ENCODE results near the gene RGP1. TPM values are rescaled to one million over a fixed set of nuclear protein-coding genes. Genes with fewer than 3 reads are reported as not detected.

RGP1 gene
- total RNA-seq, 1 donor from 2014 or later = 27.2 TPM

- Histone ChIP-seq H3K36me3 (ENCODE audit: insufficient read depth, low read length) (no peaks in the 10 kb centered on the region), H3K27me3 (ENCODE audit: insufficient read depth, low read length) (peaks cover 2% of the 10 kb centered on the region), H3K4me2 (ENCODE audit: low read length) (peak within 1 kb of the TSS; percentile 89), H2AFZ (ENCODE audit: low read depth, low read length) (peak within 1 kb of the TSS; percentile 91), H4K20me1 (ENCODE audit: insufficient read depth, low read length) (peaks cover 3% of the 10 kb centered on the region), H3K4me1 (ENCODE audit: insufficient read depth, low read length) (peaks cover 30% of the 10 kb centered on the region), H3K9me3 (ENCODE audit: insufficient read depth, low read depth, low read length) (no peaks in the 10 kb centered on the region), H3K4me3 (ENCODE audit: insufficient read depth, low read depth, low read length) (peak within 1 kb of the TSS; percentile 60), H3K79me2 (ENCODE audit: insufficient read depth, low read length) (peaks cover 24% of the 10 kb centered on the region), H3K9ac (ENCODE audit: low read length) (peak within 1 kb of the TSS; percentile 85), H3K27ac (ENCODE audit: low read depth, low read length) (no peak within 1 kb of the TSS)
- Mint-ChIP-seq H3K9me3 (ENCODE audit: unreplicated experiment) (no peaks in the 10 kb centered on the region), H3K4me1 (ENCODE audit: low read depth, unreplicated experiment) (peaks cover 34% of the 10 kb centered on the region), H3K36me3 (ENCODE audit: low read depth, unreplicated experiment) (peaks cover 3% of the 10 kb centered on the region), H3K27ac (ENCODE audit: unreplicated experiment) (peak within 1 kb of the TSS; percentile 75), H3K4me3 (ENCODE audit: unreplicated experiment) (peak within 1 kb of the TSS; percentile 71), H3K27me3 (ENCODE audit: low read depth, unreplicated experiment) (no peaks in the 10 kb centered on the region)
- no peak for TF ChIP-seq CTCF (IDR thresholded peaks at IDR 0.05; ENCODE audit: insufficient read depth, low read depth, low read length)
- no peak for TF ChIP-seq EZH2 (IDR thresholded peaks at IDR 0.05; ENCODE audit: insufficient read depth, low read length)
- DNase-seq (ENCODE audit: low read depth) = no peak
- FAIRE-seq = no peak
Measured at GRCh38 chr9:35791297-35791921, 42.3 kb downstream of the RGP1 start, which contains the start of gene NPR2. Gene NPR2, plus strand, starts transcription at chr9:35791591. Its CDS starts 818 bp downstream, at chr9:35792409.

- Mint-ChIP-seq H3K36me3 (ENCODE audit: low read depth, unreplicated experiment) (peaks cover 1% of the 10 kb centered on the region), H3K4me3 (ENCODE audit: unreplicated experiment) (no peak overlapping the region), H3K4me1 (ENCODE audit: low read depth, unreplicated experiment) (peaks cover 34% of the 10 kb centered on the region), H3K9me3 (ENCODE audit: unreplicated experiment) (no peaks in the 10 kb centered on the region), H3K27me3 (ENCODE audit: low read depth, unreplicated experiment) (no peaks in the 10 kb centered on the region), H3K27ac (ENCODE audit: unreplicated experiment) (peak overlapping the region; percentile 62)
- Histone ChIP-seq H3K9ac (ENCODE audit: low read length) (peak overlapping the region; percentile 85), H3K4me1 (ENCODE audit: insufficient read depth, low read length) (peaks cover 30% of the 10 kb centered on the region), H3K9me3 (ENCODE audit: insufficient read depth, low read depth, low read length) (no peaks in the 10 kb centered on the region), H3K27ac (ENCODE audit: low read depth, low read length) (no peak overlapping the region), H2AFZ (ENCODE audit: low read depth, low read length) (no peak overlapping the region), H4K20me1 (ENCODE audit: insufficient read depth, low read length) (peaks cover 3% of the 10 kb centered on the region), H3K36me3 (ENCODE audit: insufficient read depth, low read length) (no peaks in the 10 kb centered on the region), H3K79me2 (ENCODE audit: insufficient read depth, low read length) (peaks cover 29% of the 10 kb centered on the region), H3K27me3 (ENCODE audit: insufficient read depth, low read length) (peaks cover 2% of the 10 kb centered on the region), H3K4me2 (ENCODE audit: low read length) (peak overlapping the region; percentile 89), H3K4me3 (ENCODE audit: insufficient read depth, low read depth, low read length) (no peak overlapping the region)
- DNase-seq (ENCODE audit: low read depth) (no peak), FAIRE-seq (no peak)
- TF ChIP-seq EZH2 (IDR thresholded peaks at IDR 0.05; ENCODE audit: insufficient read depth, low read length) (no peak), CTCF (IDR thresholded peaks at IDR 0.05; ENCODE audit: insufficient read depth, low read depth, low read length) (no peak)
Measured at GRCh38 chr9:35792024-35792813, 43.1 kb downstream of the RGP1 start.

Data from astrocyte (in vitro differentiated cells and primary cell).